C4-2B (cell line): Measurements from ENCODE around the gene ACVR2B.

Experiments used
- H3K27ac ChIP-seq: fragments of 450-650 bp; 2 replicates; pipeline ENCODE4 v1.5.1; 2017
- ZFX ChIP-seq: fragments of 450-650 bp; IDR thresholded peaks from 2 replicates; pipeline ENCODE4 v1.6.1; 2017
- TF ChIP-seq, protein P1 (sequence below): fragments of 450-650 bp; conservative IDR thresholded peaks from 2 replicates; pipeline ENCODE4 v1.5.1; 2017; ENCODE audit warnings: mild to moderate bottlenecking

ACVR2B gene

DNA sequence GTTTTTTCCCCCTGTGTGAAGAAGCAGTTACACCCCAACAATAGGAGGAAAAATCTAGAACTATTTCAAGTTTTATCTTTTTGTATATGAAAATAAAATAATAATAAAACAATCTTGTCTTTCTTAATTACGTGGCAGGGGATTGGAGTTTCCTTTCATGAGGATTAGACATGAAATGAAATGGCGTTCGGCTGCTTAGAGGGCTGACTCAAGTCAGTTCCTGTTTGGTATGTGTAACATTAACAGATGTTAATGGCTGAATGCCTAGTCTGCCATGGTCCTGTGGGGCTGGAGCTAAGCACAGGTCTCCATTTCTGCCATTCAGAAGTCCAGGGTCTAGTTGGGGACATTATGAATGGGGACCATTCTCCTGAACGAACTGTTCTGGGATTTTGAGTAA is 39.3 kb downstream of the ACVR2B start:
- TF ChIP-seq, protein P1, sequence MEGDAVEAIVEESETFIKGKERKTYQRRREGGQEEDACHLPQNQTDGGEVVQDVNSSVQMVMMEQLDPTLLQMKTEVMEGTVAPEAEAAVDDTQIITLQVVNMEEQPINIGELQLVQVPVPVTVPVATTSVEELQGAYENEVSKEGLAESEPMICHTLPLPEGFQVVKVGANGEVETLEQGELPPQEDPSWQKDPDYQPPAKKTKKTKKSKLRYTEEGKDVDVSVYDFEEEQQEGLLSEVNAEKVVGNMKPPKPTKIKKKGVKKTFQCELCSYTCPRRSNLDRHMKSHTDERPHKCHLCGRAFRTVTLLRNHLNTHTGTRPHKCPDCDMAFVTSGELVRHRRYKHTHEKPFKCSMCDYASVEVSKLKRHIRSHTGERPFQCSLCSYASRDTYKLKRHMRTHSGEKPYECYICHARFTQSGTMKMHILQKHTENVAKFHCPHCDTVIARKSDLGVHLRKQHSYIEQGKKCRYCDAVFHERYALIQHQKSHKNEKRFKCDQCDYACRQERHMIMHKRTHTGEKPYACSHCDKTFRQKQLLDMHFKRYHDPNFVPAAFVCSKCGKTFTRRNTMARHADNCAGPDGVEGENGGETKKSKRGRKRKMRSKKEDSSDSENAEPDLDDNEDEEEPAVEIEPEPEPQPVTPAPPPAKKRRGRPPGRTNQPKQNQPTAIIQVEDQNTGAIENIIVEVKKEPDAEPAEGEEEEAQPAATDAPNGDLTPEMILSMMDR, result no peak
- no peak for TF ChIP-seq ZFX
- no peak overlapping the region for H3K27ac ChIP-seq

DNA sequence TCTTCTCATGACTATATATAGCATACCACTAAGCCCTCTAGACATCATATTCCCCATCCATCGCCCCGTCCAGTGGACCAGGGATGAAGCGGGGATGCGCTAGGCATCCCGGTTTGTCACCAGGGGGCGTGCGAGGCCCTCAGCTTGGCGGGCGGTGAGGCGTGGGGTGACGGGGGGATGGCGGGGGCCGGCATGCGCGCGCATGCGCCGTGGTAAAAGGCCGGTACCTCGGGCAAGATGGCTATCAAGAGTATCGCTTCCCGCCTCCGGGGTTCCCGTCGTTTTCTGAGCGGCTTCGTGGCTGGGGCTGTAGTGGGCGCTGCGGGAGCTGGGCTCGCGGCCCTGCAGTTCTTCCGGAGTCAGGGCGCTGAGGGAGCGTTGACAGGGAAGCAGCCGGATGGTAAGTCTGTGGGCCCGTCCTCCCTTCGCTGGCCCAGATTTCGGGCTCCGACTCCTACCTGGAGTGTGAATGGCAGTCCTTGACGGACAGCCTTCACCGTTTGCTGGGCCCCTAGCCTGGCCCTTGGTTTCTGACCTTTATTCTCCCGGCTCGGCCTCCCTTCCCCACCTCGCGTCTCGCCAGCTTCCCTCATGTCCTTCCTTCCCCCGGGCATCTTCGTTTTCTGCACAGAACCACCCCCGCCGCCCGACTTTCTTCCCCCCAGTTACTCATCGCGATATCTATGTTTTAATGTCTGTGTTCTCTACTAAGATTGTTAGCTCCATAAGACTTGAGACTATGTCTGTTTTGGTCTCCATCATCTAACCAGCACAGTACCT is 42.6 kb downstream of the ACVR2B start, which contains the start of gene EXOG:
TSS of gene EXOG (plus strand) at position 210 of the 780 bp plus-strand sequence. CDS start at position 238, 28 bp downstream.
- H3K27ac ChIP-seq, result peak within 1 kb of the TSS; percentile 77
- peak; percentile 65 for TF ChIP-seq ZFX
- TF ChIP-seq, protein P1, result peak; percentile 96

DNA sequence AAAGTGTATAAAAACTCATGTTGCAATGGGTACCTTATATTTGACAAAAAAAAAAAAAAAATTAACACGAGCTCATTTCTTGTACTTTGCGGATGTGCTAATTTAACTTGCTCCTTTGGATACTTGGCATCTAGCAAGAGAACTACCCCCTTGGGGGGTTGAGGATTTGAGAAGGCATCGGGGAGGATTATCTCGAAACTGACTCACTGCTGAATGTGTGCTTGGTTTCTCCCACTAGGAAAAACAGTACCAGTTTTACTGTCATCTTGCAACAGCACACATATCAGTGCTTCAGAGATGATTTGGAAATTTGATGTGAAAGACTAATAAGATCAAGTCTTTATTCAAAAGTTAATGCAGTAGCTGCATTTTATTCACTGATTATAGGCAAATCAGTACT is 43.3 kb downstream of the ACVR2B start:
- TF ChIP-seq, protein P1, result no peak
- no peak for TF ChIP-seq ZFX
- no peak overlapping the region for H3K27ac ChIP-seq

DNA sequence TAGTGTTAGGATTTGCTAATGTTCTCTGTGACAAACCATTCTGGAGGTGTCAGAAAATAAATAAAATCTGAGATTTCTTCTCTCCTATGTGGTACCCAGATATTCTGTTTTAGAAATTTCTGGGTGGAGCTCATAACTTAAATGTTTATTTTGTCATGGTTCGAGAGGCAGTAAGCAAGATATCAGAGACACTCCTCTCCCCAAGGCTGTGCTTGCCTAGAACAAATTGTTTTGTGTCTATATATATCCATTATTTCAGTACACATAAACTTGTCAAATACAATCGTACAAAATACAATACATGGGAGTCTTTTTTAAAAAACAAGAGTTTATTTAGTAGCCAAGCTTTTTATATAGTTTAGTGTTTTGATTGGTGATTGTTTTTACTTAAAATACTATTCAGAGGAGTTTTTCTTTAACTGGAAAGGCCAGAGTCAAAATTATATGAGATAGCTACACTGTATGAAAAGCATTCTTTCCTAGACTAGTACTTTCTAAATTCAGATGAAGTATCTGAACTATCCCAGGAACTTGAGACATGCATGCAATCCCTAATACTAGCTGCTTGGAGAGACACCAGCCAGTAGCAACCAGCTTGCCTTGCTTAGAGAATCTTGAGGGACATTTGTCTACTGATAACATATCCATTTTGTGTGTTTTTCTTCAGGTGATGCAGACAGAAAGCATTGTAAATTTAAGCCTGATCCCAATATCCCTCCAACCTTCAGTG is 47.2 kb downstream of the ACVR2B start:
- TF ChIP-seq ZFX, result no peak
- TF ChIP-seq, protein P1, result no peak

DNA sequence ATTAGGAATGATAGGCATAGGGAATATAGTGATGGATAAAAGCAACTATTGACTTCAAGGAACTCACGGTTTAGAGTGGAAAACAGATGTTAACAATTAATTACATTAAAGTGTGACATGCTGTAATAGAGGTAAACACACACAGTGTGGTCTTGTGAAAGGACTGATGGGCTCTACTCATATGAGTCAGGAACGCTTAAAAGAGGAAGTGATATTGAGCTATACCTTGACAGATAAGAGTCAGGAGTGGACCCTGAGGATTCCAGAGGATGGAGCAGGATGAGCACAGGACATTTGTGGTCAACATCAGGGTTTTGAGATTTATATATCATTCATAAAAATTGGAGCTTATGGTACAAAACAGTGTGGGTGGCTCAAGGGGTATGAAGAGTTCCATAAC is 53.4 kb downstream of the ACVR2B start:
- H3K27ac ChIP-seq, result no peak overlapping the region
- TF ChIP-seq ZFX, result no peak
- TF ChIP-seq, protein P1, result no peak

More for the DNA sequence above, 47.2 kb downstream of the ACVR2B start:
- no peak overlapping the region for H3K27ac ChIP-seq

DNA sequence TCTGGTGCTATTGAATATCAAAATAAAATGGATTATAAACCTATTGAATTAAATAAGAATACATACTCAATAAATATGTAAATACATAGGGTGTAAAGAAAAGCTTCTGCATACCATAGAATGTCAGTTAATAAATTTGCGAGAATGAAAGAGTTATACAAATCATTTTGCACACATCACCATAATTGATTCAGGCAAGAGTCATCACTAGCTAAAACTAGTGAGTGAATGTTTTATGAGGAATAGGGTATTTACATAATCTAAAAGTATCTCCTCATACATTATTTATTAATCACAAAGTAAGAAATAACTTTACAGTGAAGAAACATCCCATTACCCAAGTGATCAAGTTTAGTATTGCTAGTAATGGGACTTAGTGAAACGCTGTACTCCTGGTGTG is 56.0 kb downstream of the ACVR2B start:
- H3K27ac ChIP-seq, result no peak overlapping the region
- TF ChIP-seq, protein P1, result no peak
- TF ChIP-seq ZFX, result no peak

DNA sequence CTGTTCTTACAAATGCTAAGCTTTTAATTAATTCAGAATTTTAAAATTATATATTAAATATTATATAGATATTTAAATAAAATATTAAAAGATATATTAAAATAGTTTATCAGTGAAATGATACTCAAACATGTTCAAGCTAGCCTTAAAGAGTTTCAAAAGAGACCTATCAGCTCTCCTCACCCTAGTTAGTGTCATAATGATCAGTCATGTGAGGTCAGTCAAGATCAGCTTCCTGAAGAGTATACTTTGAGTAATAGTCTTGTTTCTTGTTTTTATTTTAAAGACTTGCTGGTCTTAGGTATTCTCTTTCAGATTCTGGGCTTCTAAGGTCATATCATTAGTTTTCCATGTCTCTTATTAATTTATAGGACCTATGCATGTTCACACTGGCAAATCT is 56.9 kb downstream of the ACVR2B start:
- no peak overlapping the region for H3K27ac ChIP-seq
- TF ChIP-seq, protein P1, result no peak
